Ovary (tissue), 3 donors: ENCODE data around the gene RALA.

Experiments
- CTCF ChIP-seq, 3 donors: fragments of 450-650 bp in 2 of 3; fragments of 200-600 bp in 1 of 3; IDR thresholded peaks; one replicate each; pipeline versions ENCODE4 v1.5.1 to v1.8.0; 2016 to 2022; ENCODE audit warnings: antibody characterized with exemption in 3 of 3, mild to moderate bottlenecking in 1 of 3
- EP300 ChIP-seq: sonication (generic); formaldehyde crosslinking; IDR thresholded peaks from one replicate; pipeline ENCODE4 v1.6.1; 2017; ENCODE audit warnings: antibody characterized with exemption
- POLR2A ChIP-seq: fragments of 450-650 bp; IDR thresholded peaks from one replicate; pipeline ENCODE4 v1.6.1; 2017; ENCODE audit warnings: antibody characterized with exemption, mild to moderate bottlenecking, moderate library complexity
- donor health status: DM: no; HTN: no; CAD: no.

DNA sequence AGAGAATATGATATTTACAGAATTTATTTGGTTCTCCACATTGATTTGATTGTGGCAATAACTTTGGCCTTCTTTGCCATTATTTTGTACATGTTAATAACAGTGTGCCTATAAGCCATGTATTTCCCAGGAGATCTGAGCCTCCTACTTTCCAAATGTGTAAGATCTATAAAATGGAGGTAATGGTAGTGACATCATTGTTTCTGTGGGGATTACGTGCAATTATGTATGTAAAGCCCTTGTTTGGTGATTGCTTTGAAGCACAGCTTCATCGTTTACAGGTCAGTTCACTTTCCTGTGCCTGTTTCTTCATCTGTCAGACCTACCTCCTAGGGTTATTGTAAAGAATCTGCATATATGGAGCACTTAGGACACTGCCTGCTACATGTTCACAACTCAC is 39.8 kb upstream of the RALA start:
- no peak for TF ChIP-seq CTCF (IDR thresholded peaks at IDR 0.05)
- no peak for TF ChIP-seq EP300
- TF ChIP-seq POLR2A = no peak
